Bronchial epithelial cell (primary cell): Measurements from ENCODE around the gene SH3YL1. TPM values are rescaled to one million over a fixed set of nuclear protein-coding genes. Genes with fewer than 3 reads are reported as not detected.
A peak's percentile ranks its signal among the peaks of the same experiment; 100 is the strongest.

Experiments used
- DNase-seq: peaks from one replicate; pipeline ENCODE4 v3.0.0-alpha.2; 2010; ENCODE audit warnings: low read depth
- FAIRE-seq: peaks from 2 replicates; lab custom pipeline; 2011; peaks lifted over from hg19 to GRCh38; lab: Jason Lieb, UNC
- H3K27me3 ChIP-seq: 2 replicates; pipeline ENCODE4 v1.5.1; 2011; ENCODE audit warnings: low read length; ENCODE audit not compliant: control insufficient read depth, insufficient read depth
- H3K36me3 ChIP-seq: 2 replicates; pipeline ENCODE4 v1.5.1; 2011; ENCODE audit warnings: low read length; ENCODE audit not compliant: control insufficient read depth, insufficient read depth
- H3K4me3 ChIP-seq: 2 replicates; pipeline ENCODE4 v1.5.1; 2011; ENCODE audit warnings: mild to moderate bottlenecking, low read depth, low read length, control low read depth
- total RNA-seq: library from RNA; depleted of rRNA; stranded (reverse); fragments of >200 nt; gene quantifications from 2 replicates; pipeline ENCODE4 v1.2.1, GENCODE V29; 2014
- TF ChIP-seq, protein P1 (sequence below): IDR thresholded peaks from 2 replicates; pipeline ENCODE4 v1.5.1; 2011; ENCODE audit warnings: mild to moderate bottlenecking, moderate library complexity, low read length, control low read depth, inconsistent platforms; ENCODE audit not compliant: insufficient read depth, severe bottlenecking

Gene SH3YL1, protein sequence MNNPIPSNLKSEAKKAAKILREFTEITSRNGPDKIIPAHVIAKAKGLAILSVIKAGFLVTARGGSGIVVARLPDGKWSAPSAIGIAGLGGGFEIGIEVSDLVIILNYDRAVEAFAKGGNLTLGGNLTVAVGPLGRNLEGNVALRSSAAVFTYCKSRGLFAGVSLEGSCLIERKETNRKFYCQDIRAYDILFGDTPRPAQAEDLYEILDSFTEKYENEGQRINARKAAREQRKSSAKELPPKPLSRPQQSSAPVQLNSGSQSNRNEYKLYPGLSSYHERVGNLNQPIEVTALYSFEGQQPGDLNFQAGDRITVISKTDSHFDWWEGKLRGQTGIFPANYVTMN
- 88.8 and 104 TPM in 2 replicates for total RNA-seq

DNA sequence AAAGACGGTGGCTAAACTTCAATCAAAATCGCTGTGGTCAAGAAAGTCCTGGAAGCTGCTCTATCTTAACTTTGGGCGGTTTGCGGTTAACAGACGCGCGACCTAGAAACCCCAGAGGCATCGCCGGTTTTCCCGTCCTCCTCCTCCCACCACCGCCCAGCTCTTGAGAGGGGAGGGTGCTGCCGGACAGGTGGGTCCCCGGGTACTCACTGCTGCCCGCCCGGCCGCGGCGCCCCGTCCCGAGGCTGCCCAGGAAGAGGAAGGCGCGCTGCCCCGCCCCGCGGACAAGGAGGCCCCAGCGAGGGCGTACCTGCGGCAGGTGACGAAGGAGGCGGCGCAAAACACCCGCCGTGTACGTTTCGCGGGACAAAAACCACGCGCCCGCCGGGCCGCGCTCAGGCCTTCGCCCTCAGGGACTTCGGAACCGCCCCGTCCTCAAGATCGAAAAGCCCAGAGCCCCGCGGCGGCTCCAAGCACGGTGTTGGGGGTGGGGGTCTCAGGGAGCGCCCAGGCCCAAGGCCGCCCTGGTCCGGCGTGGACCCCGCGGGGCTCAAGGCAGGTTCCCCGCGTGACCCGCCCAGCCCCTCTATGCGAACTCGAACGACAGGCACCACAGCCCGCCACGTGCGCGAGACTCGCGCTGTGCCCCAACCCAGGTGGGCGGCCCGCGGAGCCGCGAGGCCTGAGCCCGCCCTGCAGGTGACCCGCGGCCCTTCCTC is at the start of gene SH3YL1:
Gene SH3YL1, minus strand, starts transcription at position 259 of the 719 bp plus-strand sequence. Its CDS starts 48 bp downstream, at position 211.
- peak; percentile 32 for DNase-seq
- peaks cover 1% of the 10 kb centered on the region for H3K36me3 ChIP-seq
- H3K27me3 ChIP-seq: no peaks in the 10 kb centered on the region
- FAIRE-seq: no peak
- TF ChIP-seq, protein P1, sequence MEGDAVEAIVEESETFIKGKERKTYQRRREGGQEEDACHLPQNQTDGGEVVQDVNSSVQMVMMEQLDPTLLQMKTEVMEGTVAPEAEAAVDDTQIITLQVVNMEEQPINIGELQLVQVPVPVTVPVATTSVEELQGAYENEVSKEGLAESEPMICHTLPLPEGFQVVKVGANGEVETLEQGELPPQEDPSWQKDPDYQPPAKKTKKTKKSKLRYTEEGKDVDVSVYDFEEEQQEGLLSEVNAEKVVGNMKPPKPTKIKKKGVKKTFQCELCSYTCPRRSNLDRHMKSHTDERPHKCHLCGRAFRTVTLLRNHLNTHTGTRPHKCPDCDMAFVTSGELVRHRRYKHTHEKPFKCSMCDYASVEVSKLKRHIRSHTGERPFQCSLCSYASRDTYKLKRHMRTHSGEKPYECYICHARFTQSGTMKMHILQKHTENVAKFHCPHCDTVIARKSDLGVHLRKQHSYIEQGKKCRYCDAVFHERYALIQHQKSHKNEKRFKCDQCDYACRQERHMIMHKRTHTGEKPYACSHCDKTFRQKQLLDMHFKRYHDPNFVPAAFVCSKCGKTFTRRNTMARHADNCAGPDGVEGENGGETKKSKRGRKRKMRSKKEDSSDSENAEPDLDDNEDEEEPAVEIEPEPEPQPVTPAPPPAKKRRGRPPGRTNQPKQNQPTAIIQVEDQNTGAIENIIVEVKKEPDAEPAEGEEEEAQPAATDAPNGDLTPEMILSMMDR: no peak
- peak within 1 kb of the TSS; percentile 98 for H3K4me3 ChIP-seq

DNA sequence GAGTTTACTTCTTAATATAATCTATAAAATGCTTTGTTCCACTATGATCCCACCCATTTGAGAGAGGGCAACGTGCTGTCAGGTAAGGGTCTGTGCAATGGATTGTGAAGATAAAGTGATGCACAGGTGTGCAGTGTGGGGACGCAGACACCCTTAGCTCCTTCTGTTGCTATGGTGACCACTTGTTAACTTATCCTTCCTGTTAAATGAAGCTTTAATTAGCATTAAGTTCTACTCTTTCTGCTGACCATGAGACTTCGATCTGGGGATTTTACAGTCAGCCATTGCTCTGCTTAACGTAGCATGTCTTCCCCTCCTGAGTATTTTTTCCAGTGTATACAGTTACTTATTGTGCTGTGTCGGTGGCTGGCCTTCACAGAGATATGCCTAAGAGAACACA is 47.2 kb upstream of the SH3YL1 start:
- H3K4me3 ChIP-seq: no peak overlapping the region
- no peaks in the 10 kb centered on the region for H3K27me3 ChIP-seq
- no peaks in the 10 kb centered on the region for H3K36me3 ChIP-seq
- no peak for FAIRE-seq
- DNase-seq: no peak
- TF ChIP-seq, protein P1: no peak

DNA sequence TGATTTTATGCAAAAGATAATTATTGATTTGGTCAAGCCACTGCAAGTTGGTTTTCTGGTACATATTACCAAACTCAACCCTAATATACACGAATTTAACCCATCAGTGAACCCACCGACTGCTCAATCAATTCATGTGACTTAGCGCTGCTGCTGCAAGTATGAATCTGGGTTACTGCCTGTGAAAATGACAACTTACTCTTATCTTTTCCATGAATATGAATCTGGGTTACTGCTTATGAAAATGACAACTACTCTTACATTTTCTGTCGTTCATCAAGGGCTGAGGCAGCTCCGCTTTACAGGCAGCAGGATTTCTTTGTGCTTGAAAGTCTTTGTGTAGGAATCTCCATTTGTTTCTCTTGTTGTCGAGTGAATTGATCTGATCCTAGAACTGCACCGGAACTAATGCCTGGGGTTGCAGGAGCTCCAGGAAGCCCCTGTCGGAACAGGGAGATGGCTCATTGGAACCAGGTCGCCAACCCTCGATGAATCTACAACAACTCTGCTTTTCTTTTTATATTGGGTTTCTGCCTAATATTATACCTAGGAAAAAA is 46.2 kb upstream of the SH3YL1 start:
- FAIRE-seq: peak; percentile 23
- DNase-seq: no peak
- Histone ChIP-seq H3K36me3 (no peaks in the 10 kb centered on the region), H3K4me3 (no peak overlapping the region), H3K27me3 (no peaks in the 10 kb centered on the region)
- TF ChIP-seq, protein P1: no peak

DNA sequence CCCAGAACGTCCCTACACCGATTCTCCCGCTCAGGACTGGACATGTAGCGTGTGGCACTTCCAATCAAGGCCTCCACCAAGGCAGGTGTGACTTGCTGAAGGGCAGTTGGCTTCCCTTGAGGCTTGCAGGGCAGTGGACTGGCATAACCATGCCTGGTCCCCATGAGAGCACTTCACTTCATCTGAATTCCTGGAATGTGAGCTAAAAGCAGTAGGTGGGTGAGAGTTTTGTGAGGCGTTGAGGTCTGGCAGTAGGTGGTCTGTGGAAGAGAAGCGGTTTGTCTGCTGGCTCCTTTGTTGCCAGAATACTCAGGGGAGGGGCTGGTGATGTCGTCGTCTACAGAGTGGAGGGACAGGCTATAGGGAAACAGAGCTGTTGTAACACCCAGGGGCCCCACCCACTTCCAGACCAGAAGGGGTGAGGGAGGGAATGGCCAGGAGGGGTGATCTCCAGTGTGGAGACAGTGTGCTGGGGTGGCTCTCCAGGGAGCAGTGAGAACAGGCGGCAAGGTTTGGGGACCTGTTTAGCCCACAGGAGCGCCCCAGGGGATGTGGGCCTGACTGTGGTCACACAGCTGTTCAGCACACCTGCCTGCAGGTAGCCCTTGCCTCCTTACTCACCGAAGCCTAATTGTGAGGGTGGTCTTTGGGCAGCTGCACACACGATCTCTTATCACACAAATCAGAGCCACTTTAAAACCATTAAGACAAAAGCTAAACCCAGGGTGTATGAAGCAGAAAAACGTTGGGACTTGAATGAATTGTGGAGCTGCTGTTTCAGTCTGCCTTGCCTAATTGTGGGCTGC is 45.5 kb upstream of the SH3YL1 start:
- DNase-seq (no peak), FAIRE-seq (no peak)

DNA sequence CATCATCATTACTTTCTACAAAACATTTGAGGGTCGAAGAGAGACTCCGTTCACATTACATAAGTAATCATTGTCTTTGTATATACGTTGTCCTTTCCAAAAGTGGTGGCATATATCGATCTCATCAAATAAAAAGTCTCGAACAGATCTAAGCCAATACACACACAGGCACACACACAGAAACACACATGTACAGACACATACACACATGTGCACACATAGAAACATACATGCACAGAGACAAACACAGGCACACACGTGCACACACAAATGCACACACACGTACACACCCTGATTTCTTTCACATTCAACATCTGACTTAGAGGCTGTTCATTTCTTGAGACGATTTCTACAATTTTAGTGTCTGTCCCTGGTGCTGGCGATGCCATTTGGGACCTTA is 41.5 kb upstream of the SH3YL1 start:
- no peak for DNase-seq
- no peak overlapping the region for H3K4me3 ChIP-seq
- TF ChIP-seq, protein P1: no peak
- H3K27me3 ChIP-seq: no peaks in the 10 kb centered on the region
- no peaks in the 10 kb centered on the region for H3K36me3 ChIP-seq
- FAIRE-seq: no peak

More for the DNA sequence above, 45.5 kb upstream of the SH3YL1 start:
- Histone ChIP-seq H3K4me3 (no peak overlapping the region), H3K36me3 (no peaks in the 10 kb centered on the region), H3K27me3 (no peaks in the 10 kb centered on the region)
- TF ChIP-seq, protein P1: no peak
